A549 (cell line): ENCODE results near the gene CPLX1.

ENCODE experiments used
- CTCF ChIP-seq: fragments of >200 bp; sonication (Bioruptor Twin); formaldehyde crosslinking; IDR thresholded peaks from 3 replicates; pipeline ENCODE4 v1.5.1; 2016
- ZFP36 ChIP-seq: fragments of 450-650 bp; IDR thresholded peaks from 2 replicates; pipeline ENCODE4 v1.6.1; 2014; ENCODE audit warnings: borderline replicate concordance; ENCODE audit not compliant: partially characterized antibody
- TF ChIP-seq, protein P1 (sequence below): IDR thresholded peaks from 2 replicates; pipeline ENCODE4 v1.6.1; 2012

- no peak for TF ChIP-seq CTCF
- TF ChIP-seq, protein P1, sequence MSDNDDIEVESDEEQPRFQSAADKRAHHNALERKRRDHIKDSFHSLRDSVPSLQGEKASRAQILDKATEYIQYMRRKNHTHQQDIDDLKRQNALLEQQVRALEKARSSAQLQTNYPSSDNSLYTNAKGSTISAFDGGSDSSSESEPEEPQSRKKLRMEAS: no peak
- TF ChIP-seq ZFP36: no peak
Observed at GRCh38 chr4:766152-766515, 59.8 kb downstream of the CPLX1 start.
